A549 (cell line): ENCODE measurements around the gene ZSCAN10.

ENCODE experiments used
- CTCF ChIP-seq: fragments of >200 bp; sonication (Bioruptor Twin); formaldehyde crosslinking; IDR thresholded peaks from 3 replicates; pipeline ENCODE4 v1.5.1; 2016
- FOSL2 ChIP-seq, 2 experiments: fragments of 450-650 bp in 1 of 2; fragments of >200 bp in 1 of 2; sonication (Bioruptor Twin) in 1 of 2; formaldehyde crosslinking; IDR thresholded peaks; 2 replicates each; pipeline versions ENCODE4 v1.5.0 to v1.6.1; 2016 to 2020; ENCODE audit warnings: mild to moderate bottlenecking in 1 of 2, moderate library complexity in 1 of 2
- HDAC2 ChIP-seq: fragments of 200-600 bp; sonication (generic); IDR thresholded peaks from 2 replicates; pipeline ENCODE4 v1.6.1; 2016
- HOXB13 ChIP-seq: fragments of 250-450 bp; sonication (Bioruptor Pico); IDR thresholded peaks from 2 replicates; pipeline ENCODE4 v1.5.0; 2020; ENCODE audit warnings: low read depth, mild to moderate bottlenecking, moderate library complexity
- JUN ChIP-seq, 2 experiments: fragments of >200 bp; sonication (Bioruptor Twin); formaldehyde crosslinking; IDR thresholded peaks; 2 replicates in 1 of 2; 3 replicates in 1 of 2; pipeline ENCODE4 v1.6.1; 2016 to 2017
- JUNB ChIP-seq: fragments of >200 bp; sonication (Bioruptor Twin); formaldehyde crosslinking; IDR thresholded peaks from 2 replicates; pipeline ENCODE4 v1.6.1; 2016
- MAFK ChIP-seq: fragments of 450-650 bp; IDR thresholded peaks from 2 replicates; pipeline ENCODE4 v1.6.1; 2014; ENCODE audit not compliant: partially characterized antibody
- MAX ChIP-seq: IDR thresholded peaks from 2 replicates; pipeline ENCODE4 v1.6.1; 2012
- MYC ChIP-seq: IDR thresholded peaks from 2 replicates; pipeline ENCODE4 v1.6.1; 2012; ENCODE audit warnings: mild to moderate bottlenecking, inconsistent platforms, low read length, improper control_type of control experiment, borderline replicate concordance
- POLR2A ChIP-seq: IDR thresholded peaks from 2 replicates; pipeline ENCODE4 v1.6.1; 2012; ENCODE audit warnings: mild to moderate bottlenecking, low read length
- RAD21 ChIP-seq, 2 experiments: fragments of >200 bp in 1 of 2; sonication (Bioruptor Twin) in 1 of 2; formaldehyde crosslinking in 1 of 2; IDR thresholded peaks in 1 of 2; conservative IDR thresholded peaks in 1 of 2; 2 replicates in 1 of 2; 3 replicates in 1 of 2; pipeline ENCODE4 v1.6.1; 2012 to 2018; ENCODE audit warnings: inconsistent platforms in 1 of 2
- REST ChIP-seq: fragments of 200-600 bp; sonication (generic); IDR thresholded peaks from 2 replicates; pipeline ENCODE4 v1.6.1; 2016; ENCODE audit warnings: antibody characterized with exemption, mild to moderate bottlenecking, moderate library complexity
- USF2 ChIP-seq: fragments of 450-650 bp; IDR thresholded peaks from 2 replicates; pipeline ENCODE4 v1.6.1; 2014; ENCODE audit warnings: antibody characterized with exemption
- ZSCAN20 ChIP-seq: fragments of 250-450 bp; sonication (Bioruptor Pico); IDR thresholded peaks from 2 replicates; pipeline ENCODE4 v1.8.0; 2022; ENCODE audit warnings: mild to moderate bottlenecking, moderate library complexity

- TF ChIP-seq CTCF (no peak), HOXB13 (CRISPR knock-in tag) (no peak), MAX (no peak), ZSCAN20 (CRISPR knock-in tag) (no peak), MYC (no peak), USF2 (no peak), POLR2A (no peak), RAD21 (conservative IDR thresholded peaks at IDR 0.05 in 1 of 2, IDR thresholded peaks at IDR 0.05 in 1 of 2) (no peak), JUN (IDR thresholded peaks at IDR 0.05) (no peak), MAFK (no peak), FOSL2 (IDR thresholded peaks at IDR 0.05) (no peak), FOSL2 (CRISPR knock-in tag; IDR thresholded peaks at IDR 0.05) (no peak), REST (no peak), JUNB (no peak), HDAC2 (no peak)
Observed at GRCh38 chr16:3051494-3051893, 47.6 kb downstream of the ZSCAN10 start.
